HG03039 (cell line): ENCODE results near the gene TBC1D19.
"Not testable (repeated sequence)": the region's sequence is repeated elsewhere in the genome, so short reads cannot be mapped to it uniquely, and the experiment has no call there.

ENCODE experiments used
- ATAC-seq: cut with Tn5 transposase; IDR thresholded peaks from one replicate; pipeline ENCODE4 v1.9.1; 2021; ENCODE audit warnings: mild to moderate bottlenecking, moderate library complexity; ENCODE audit not compliant: unreplicated experiment

TBC1D19 gene

DNA sequence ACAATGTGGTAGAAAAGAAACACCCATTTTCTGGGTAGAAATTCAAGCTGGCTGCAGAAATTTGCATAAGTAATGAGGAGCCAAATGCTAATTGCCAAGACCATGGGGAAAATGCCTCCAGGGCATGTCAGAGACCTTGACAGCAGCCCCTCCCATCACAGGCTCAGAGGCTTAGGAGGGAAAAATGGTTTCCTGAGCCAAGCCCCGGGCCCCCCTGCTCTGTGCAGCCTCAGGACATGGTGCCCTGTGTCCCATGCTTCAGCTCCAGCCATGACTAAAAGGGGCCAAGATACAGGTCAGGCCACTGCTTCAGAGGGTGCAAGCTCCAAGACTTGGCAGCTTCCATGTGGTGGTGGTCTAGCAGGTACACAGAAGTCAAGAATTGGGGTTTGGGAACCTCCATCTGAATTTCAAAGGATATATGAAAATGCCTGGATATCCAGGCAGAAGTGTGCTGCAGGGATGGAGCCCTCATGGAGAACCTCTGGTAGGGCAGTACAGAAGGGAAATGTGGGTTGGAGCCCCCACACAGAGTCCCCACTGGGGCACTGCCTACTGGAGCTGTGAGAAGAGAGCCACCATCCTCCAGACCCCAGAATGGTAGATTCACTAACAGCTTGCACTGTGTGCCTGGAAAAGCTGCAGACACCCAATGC, 95.3 kb downstream of the TBC1D19 start:
- not testable (repeated sequence) for ATAC-seq

GRCh38 chr4:26682436-26682835, 98.6 kb downstream of the TBC1D19 start:
- no peak for ATAC-seq

- no peak for ATAC-seq
These were observed 101.4 kb downstream of the TBC1D19 start for GRCh38 chr4:26685250-26685649.

GRCh38 chr4:26687728-26688127, 103.8 kb downstream of the TBC1D19 start:
- ATAC-seq: no peak

GRCh38 chr4:26690506-26690905, 106.6 kb downstream of the TBC1D19 start:
- no peak for ATAC-seq

GRCh38 chr4:26692014-26692726, 108.3 kb downstream of the TBC1D19 start:
- no peak for ATAC-seq

- ATAC-seq: not testable (repeated sequence)
These were observed 110.2 kb downstream of the TBC1D19 start for GRCh38 chr4:26694131-26694530.

DNA sequence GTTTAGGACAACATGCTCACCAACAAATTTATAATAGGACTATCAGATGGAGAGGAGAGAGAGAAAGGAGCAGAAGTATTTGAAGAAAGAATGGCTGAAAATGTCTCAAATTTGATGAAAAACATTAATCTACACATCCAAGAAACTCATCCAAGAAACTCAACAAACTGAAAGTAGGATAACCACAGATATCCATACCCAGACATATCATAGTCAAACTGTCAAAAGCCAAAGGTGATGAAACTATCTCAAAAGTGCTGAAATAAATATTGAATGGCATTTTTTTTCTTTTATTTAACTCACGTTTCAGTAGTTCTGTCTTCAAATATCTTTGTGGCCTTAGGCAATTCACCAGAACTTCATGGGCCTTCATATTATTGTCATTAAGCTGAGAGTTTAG, 116.2 kb downstream of the TBC1D19 start:
- no peak for ATAC-seq

DNA sequence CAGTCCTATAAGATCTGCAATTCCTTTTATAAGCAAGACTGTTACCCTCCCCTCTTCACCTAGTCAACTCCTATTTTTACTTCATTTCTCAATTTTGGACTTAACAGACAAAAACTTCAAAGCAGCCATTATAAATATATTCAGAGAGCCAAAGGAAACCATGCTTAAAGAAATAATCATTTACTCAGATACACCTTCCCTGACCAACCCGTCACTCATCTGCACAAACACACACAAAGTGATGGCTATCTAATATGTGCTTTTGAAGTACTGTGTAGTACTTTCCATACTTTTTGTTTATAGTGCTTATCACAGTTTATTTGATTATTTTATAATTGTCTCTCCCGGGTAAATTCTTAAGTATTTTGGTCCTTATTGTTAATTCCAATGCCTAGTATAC, 117.2 kb downstream of the TBC1D19 start:
- ATAC-seq: no peak

GRCh38 chr4:26701786-26702227, 117.9 kb downstream of the TBC1D19 start:
- ATAC-seq: no peak

- no peak for ATAC-seq
These were observed 123.5 kb downstream of the TBC1D19 start for GRCh38 chr4:26707342-26707741.

GRCh38 chr4:26709246-26709645, 125.4 kb downstream of the TBC1D19 start:
- ATAC-seq: no peak

DNA sequence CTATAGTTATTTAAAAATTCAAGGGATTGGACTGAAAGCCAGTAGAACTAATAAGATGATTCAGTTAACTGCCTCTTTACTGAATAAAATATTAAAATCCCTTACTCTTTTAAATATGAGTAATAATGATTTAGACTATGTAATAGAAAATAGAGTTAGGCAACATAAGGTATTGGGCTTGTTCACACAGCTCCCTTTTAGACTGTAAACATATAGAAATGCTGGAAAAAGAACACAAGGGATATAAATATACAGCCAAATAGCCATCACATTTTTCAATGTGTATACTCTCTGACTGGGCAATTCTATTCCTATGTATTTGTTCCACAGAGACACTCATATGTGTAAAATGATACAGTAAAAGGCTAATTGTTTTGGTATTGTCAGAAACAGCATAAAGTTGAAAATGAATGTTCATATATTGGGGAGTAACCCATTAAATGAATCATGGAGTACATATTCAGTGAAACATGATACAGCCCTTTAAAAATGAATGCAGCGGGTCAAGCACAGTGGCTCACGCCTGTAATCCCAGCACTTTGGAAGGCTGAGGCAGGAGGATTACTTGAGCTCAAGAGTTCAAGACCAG, 129.8 kb downstream of the TBC1D19 start:
- no peak for ATAC-seq

DNA sequence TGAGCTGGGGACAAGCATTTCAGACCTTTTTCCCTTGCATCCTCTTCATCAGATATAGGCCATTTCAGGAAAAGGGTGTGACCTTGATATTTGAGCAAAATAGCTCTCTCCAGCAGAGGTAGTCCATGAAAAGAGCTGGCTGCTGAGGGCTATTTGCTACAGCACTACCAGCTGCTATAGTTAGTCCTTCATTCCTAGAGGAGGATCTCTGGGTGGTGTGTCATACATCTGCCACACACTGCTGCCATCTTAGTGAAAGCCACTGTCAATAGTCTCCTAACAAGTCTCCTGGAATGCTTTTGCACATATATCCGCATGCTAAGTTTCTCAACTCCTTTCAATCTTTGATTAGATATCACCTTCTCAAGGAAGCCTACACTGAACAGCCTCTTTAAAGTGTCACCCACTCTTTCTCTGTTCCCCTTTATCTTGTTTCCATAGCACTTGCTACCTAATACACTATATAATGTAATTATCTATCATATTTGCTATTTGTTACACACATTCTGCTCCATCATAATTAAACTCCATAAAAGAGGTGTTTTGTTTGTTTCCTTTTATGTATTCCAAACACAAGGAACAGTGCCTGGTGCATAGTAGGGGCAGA, 131.9 kb downstream of the TBC1D19 start:
- no peak for ATAC-seq

DNA sequence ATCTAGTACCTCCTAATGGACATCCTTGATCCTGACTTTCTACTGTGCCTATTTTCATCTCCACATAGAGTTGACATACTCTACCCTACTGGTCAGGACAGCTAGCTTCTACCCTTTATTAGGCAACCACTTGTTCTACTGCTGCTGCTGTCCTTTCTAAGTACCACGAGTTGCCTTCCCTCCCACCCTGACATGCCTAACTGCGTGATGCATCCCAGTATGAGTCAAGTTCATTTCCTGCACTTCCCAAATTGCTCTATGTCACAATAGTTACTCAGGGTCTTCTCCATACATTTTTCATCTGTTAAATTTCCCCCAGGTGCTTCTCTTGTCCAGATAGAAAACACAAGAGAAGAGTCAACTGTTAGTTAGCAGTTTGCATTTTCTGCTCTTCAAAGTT, 133.4 kb downstream of the TBC1D19 start:
- no peak for ATAC-seq

GRCh38 chr4:26719954-26720552, 136.2 kb downstream of the TBC1D19 start:
- ATAC-seq: no peak

- ATAC-seq: no peak
These were observed 137.8 kb downstream of the TBC1D19 start for GRCh38 chr4:26721685-26722084.

- ATAC-seq: peak; percentile 62
These were observed 139.3 kb downstream of the TBC1D19 start for GRCh38 chr4:26723216-26723615.

GRCh38 chr4:26724534-26724933, 140.7 kb downstream of the TBC1D19 start:
- no peak for ATAC-seq

DNA sequence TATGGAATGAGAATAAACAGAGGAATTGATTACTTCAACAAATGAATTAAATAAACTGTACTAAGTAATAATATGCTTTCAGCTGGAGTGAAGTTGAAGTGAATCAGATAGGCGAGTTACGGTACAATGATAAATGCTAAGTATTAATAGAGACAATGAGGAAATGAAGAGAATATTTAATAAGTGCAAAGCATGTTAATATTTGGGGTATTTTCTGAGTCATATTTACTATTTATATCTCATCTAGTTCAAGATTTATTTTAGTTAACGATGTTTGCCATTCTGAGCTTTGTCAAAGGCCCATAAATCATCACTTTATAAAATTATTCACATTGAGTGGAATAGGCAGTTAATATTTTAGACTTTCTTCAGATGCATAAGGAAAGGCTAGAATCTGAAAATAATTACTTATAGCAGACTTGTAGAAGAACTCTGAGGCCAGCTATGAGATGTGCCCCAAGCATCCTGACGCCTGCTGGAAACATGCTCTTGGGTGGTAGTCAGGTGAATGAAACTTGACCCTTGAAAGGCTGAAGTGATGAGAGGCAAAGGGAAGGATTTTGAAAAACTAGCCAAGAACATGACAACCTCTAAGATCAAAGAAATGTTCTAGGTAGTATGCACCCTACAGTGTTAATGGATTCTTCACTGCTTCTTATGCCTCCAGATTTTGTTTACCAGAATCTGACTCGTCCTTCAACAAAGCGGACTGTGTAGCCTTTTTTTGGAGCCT, 142.9 kb downstream of the TBC1D19 start:
- ATAC-seq: no peak

GRCh38 chr4:26727844-26728243, 144.0 kb downstream of the TBC1D19 start:
- no peak for ATAC-seq
